ENCODE data around the gene CFAP43.
"Not testable (repeated sequence)": the region's sequence is repeated elsewhere in the genome, so short reads cannot be mapped to it uniquely, and the experiment has no call there.

The CFAP43 gene

DNA sequence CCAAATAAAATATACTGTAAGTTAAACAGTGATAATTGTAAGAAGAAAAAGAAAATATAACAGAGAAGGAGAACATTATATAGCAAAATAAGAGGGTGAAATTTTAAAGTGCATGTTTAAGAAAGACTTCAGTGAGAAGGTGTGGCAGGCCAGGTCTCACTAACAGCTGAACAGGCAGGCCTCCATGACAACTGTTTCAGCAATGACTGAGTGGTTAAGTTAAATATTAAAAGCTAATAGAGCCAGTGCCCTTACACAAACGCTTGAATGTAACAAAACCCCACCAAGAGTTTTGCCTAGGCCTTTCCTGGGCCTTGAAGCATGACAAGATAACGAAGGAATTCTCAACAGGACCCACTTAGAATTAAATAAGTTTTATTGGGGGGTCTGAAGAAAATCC, 32.6 kb downstream of the CFAP43 start:
- no peak overlapping the region for H3K4me3 ChIP-seq (ENCODE audit: low read depth, low read length)
- DNase-seq (ENCODE audit: low read depth), result no peak
- no peak for TF ChIP-seq CTCF (IDR thresholded peaks at IDR 0.05; ENCODE audit: low read depth, low read length, missing control alignments)

DNA sequence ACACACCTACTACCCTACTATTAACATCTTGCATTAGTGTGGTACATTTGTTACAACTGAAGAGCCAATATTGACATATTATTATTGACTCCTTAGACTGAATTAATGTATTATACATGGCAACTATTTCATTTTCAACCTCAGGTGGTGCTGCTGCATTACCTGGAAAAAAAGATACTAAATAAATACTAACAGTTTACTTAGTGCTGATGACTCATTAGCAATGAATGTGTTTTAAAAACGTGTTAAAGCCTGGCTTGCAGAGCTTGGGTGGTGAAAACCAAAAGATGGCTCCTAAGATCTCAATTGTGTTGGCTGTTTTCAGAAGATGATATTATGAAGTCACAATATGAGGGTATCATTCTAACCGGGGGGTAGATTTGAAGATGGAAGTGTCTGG, 34.8 kb downstream of the CFAP43 start:
- no peak for TF ChIP-seq CTCF (IDR thresholded peaks at IDR 0.05; ENCODE audit: low read depth, low read length, missing control alignments)
- no peak for DNase-seq (ENCODE audit: low read depth)
- H3K4me3 ChIP-seq (ENCODE audit: low read depth, low read length), result no peak overlapping the region

- H3K4me3 ChIP-seq (ENCODE audit: low read depth, low read length), result no peak overlapping the region
- DNase-seq (ENCODE audit: low read depth), result no peak
- no peak for TF ChIP-seq CTCF (IDR thresholded peaks at IDR 0.05; ENCODE audit: low read depth, low read length, missing control alignments)
Observed at GRCh38 chr10:104195706-104196105, 36.5 kb downstream of the CFAP43 start.

DNA sequence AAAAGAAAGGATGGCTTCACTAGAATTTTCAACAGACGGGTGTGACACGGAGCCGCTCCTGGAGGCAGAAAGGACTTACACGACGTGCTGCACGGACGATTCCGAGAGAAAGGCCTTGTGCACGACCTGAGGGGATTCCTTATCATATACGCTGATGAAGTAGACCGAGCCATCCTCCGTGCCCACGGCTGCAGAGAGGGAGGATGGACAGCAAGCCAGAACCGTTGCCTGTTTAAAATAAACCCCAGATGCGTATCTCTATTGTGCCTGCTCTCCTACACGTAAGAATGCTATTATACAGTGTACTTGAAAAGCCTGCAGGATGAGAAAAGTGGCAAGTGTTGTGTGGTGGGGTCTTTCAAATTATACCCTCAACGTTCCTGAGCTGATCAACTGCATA, 38.4 kb downstream of the CFAP43 start:
- no peak overlapping the region for H3K4me3 ChIP-seq (ENCODE audit: low read depth, low read length)
- TF ChIP-seq CTCF (IDR thresholded peaks at IDR 0.05; ENCODE audit: low read depth, low read length, missing control alignments), result no peak
- no peak for DNase-seq (ENCODE audit: low read depth)

- TF ChIP-seq CTCF (IDR thresholded peaks at IDR 0.05; ENCODE audit: low read depth, low read length, missing control alignments), result no peak
- H3K4me3 ChIP-seq (ENCODE audit: low read depth, low read length), result no peak overlapping the region
- DNase-seq (ENCODE audit: low read depth), result no peak
Observed at GRCh38 chr10:104190695-104191094, 41.5 kb downstream of the CFAP43 start.

- H3K4me3 ChIP-seq (ENCODE audit: low read depth, low read length), result no peak overlapping the region
- TF ChIP-seq CTCF (IDR thresholded peaks at IDR 0.05; ENCODE audit: low read depth, low read length, missing control alignments), result no peak
- no peak for DNase-seq (ENCODE audit: low read depth)
Observed at GRCh38 chr10:104183682-104184081, 48.5 kb downstream of the CFAP43 start.

GRCh38 chr10:104174136-104174535, 58.0 kb downstream of the CFAP43 start:
- H3K4me3 ChIP-seq (ENCODE audit: low read depth, low read length); DNase-seq (ENCODE audit: low read depth): not testable (repeated sequence)
